HG03196 (cell line): ENCODE data around the gene IQSEC1.

Experiments used
- ATAC-seq: cut with Tn5 transposase; IDR thresholded peaks from one replicate; pipeline ENCODE4 v1.9.1; 2021; ENCODE audit not compliant: unreplicated experiment

IQSEC1 gene

GRCh38 chr3:12901623-12902045 is 171.6 kb downstream of the IQSEC1 start:
- ATAC-seq, result no peak

- ATAC-seq, result no peak
Measured at GRCh38 chr3:12900885-12901411, 172.3 kb downstream of the IQSEC1 start.

- no peak for ATAC-seq
Measured at GRCh38 chr3:12898965-12899755, 174.1 kb downstream of the IQSEC1 start.

DNA sequence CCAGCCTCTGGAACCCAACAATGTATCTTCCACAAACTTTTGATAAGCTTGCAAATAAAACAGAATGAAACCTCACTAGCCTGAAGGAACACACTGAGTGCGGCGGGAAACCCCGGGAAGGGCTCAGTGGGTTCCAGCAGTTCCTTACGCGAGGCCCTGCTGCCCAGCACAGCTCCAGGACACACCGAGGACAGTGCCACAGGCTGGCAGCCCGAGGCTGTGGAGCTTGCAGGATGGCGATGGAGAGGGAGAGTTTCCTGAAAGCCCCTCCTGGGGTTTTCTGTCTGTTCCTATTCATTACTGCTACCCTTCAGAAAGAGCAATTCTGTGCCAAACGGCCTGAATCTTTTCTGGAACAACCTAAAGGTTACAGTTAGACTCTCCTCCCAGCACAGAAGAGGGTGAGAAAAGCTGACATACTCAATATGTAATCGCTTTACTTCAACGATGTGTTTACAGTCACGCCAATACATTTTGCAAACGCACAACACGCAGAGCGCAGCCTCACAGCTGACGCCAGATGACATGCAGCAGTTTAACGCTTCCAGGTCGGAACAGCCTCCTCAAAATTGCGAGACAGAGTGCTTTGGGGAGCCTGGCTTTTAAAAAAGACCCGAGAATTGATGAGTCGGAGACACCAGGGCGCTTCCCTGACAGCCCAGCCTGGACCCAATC is 174.8 kb downstream of the IQSEC1 start:
- no peak for ATAC-seq

DNA sequence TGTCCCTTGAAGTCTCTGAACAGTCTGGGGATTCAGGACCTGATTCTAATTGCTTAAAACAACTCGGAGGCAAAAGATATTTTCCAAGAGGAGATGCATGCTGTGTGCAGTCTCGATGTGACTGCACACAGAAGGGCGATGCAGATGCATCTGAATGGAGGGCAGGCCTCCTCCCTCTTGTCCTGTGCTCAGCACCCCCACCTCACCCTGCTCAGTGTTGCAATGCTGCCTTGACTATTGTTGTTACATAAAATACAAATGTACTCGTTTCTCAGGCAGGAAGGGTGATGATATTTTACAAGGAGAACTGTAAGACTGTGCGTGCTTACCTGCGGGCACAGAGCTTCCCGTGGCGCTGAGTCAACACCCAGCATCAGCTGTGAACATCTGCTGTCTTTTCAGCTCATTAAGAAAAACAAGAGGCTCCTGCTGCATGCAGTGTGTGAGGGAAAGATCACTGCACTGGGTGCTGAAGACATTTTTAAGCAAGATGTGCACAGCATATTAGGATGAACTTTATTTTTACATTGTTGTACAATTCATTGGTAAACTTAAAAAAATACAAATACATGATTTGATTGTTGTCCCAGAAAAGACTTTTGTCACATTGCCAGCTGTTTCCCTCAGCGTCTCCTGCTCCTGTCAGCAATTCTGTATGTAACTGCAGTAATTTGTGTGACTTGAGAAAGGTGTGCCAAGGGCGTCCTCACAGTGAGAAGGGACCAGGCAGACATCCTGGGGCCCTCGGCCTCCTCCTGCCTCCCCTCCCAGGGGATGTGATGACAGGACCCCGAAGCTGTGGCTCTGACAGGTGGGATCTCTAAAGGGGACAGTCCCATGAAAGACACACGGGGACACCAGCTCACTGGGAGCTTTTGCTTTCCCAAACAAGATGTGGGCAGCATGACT is 175.6 kb downstream of the IQSEC1 start:
- no peak for ATAC-seq

GRCh38 chr3:12896063-12896985 is 176.9 kb downstream of the IQSEC1 start:
- no peak for ATAC-seq

GRCh38 chr3:12895391-12896062 is 177.7 kb downstream of the IQSEC1 start:
- ATAC-seq, result no peak

GRCh38 chr3:12894629-12895028 is 178.6 kb downstream of the IQSEC1 start:
- no peak for ATAC-seq

DNA sequence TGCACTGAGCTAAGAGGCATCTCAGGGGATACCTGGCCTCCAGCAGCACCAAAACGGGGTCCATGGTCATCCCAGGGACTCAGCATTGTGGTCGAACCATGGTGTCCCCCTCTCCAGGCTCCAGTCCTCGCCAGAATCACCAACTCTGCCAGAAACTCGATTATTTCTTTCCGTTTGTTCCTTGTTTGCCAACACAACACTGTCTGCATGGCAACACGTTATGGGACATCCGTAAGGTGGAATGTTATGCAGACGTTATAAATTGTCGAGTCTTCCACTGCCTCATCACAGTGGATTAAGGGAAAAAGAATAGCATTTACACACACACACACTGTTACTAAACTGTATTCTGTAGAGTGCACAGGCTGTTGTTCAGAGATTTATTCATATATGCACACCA is 179.4 kb downstream of the IQSEC1 start:
- ATAC-seq, result no peak

GRCh38 chr3:12893247-12893646 is 180.0 kb downstream of the IQSEC1 start:
- ATAC-seq, result no peak

DNA sequence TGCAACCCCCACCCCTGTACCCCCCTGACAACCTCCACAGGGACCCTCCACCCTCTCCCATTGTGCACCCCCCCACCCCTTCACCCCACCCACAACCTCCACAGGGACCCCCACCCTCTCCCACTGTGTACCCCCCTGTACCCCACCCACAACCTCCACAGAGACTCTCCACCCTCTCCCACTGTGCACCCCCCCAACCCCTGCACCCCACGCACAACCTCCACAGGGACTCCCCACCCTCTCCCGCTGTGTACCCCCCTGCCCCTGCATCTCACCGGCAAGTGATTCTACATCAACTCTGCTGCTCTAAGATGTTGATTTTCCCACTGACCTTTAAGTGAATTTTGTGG is 180.4 kb downstream of the IQSEC1 start:
- no peak for ATAC-seq

- no peak for ATAC-seq
Measured at GRCh38 chr3:12891985-12892839, 181.0 kb downstream of the IQSEC1 start.

- ATAC-seq, result no peak
Measured at GRCh38 chr3:12891391-12891984, 181.7 kb downstream of the IQSEC1 start.

- ATAC-seq, result no peak
Measured at GRCh38 chr3:12890610-12891390, 182.4 kb downstream of the IQSEC1 start.

- no peak for ATAC-seq
Measured at GRCh38 chr3:12886736-12887135, 186.5 kb downstream of the IQSEC1 start.

- ATAC-seq, result no peak
Measured at GRCh38 chr3:12886106-12886679, 187.0 kb downstream of the IQSEC1 start.

DNA sequence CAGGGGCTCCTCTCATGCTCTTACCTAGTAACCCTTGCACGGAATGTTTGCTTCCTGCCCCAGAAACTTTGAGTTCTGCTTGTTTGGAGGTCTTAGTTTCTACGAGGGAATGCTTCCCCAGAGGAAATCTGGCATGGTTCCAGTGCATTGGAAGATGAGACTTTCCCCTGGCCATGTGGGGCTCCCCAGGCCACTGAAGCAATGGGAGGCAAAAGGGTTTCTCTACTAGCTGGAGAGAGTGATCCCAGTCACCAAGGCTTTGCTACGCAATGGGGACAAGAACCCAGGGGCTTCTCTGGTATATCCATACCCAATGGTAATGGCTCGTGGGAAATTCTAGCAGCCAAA is 187.7 kb downstream of the IQSEC1 start:
- ATAC-seq, result no peak
